ENCODE data around the gene CLMP.

The CLMP gene

DNA sequence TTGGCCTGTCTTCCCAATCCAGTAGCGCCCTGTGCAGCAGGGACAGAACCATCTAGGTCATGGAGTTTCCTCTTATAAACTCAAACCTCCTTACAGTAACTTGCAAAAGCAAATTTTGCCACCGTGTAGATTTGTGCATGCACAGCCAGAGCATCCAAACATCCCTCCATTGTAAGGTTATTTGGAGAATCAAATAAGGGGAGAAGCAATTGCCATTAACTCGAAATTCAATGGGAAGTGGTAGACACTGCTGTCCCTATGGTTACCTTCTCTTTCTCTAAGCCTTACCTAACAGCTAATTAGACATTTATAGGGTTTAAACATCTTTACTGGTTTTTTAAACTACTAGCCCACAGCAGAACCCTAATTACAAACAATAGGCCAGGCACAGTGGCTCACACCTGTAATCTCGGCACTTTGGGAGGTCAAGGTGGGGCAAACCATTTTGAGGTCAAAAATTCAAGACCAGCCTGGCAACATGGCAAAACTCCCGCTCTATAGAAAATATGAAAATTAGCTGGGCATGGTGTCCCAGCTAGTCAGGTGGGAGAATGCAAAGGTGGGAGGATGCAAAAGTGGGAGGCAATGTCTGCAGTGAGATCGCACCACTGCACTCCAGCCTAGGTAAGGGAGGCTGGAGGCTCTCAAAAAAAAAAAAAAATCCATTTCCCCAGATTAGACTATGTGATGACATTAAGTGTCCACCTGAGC is 139.7 kb downstream of the CLMP start:
- no peak for DNase-seq (ENCODE audit: low read depth in 2 of 2)

DNA sequence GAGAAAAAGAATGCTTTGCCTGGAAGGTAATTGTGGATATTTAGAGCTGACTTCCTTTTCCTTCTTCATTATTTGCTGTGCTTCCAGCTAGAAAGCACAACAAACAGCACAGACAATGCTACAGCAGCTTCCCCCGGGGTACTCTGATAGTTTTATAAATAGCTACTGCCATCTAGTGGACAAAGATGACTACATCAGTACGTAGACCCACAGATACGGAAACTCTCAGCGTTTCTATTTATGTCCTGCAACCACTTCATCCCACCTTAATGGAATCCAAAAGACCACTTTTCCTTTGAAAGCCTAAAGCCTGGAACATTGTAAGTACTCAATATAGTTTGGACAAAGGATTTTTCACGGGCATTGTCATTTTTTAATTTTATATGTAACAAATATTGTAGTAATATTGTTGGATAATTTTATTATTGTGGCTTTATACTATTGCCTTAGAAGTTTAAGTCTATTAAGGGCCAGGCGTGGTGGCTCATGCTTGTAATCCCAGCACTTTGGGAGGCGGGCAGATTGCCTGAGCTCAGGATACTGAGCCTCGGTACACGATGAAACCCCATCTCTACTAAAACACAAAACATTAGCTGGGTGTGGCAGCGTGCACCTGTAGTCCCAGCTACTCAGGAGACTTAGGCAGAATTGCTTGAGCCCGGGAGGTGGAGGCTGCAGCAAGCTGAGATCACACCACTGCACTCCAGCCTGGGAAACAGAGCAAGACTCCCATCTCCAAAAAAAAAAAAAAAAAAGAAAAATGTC is 140.6 kb downstream of the CLMP start:
- no peak for DNase-seq (ENCODE audit: low read depth in 2 of 2)

DNA sequence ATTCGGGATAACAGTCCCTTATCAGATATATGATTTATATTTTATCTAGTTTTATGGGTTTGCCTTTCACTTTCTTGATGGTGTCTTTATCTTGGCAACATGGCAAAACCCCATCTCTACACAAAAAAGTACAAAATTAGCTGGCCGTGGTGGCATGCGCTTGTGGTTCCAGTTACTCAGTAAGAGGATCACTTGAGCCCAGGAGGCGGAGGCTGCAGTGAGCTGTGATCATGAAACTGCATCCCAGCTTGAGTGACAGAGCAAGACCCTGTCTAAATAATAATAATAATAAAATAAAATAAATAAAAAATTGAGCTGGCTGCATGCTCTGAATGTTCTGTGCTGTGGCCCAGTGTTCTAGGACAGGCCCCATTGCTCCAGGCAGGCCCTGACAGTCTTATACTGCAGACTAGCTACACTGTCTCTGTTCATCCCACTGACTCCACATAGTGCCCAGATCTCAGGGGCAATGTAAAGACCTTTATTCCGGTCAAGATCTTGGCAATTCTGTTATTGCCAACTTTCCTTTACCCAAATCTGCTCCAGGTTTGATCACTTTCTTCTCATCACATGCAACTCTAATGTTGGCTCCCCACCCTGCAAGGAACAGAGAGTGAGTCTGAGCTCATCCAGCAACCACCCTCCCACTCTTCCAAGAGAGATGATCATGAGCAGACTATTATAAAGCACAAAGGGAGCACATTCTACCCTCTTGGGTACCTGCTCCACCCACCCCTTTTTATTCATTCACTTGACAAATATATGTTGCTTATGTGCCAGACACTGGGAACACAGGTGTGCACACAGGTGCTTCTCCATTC is 141.9 kb downstream of the CLMP start:
- no peak for DNase-seq (ENCODE audit: low read depth in 2 of 2)

DNA sequence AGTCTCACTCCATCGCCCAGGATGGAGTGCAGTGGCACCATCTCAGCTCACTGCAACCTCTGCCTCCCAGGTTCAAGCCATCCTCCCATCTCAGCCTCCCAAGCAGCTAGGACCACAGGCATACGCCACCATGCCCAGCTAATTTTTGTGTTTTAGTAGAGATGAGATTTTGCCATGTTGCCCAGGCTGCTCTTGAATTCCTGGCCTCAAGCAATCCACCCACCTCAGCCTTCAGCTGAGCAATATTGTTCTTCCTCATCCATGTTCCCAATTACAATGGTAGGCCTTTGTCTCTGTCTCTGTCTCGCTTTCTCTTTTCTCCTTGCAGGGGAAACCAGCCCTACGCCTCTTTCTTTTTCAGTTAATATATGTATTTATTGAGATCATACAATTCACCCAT is 143.4 kb downstream of the CLMP start:
- DNase-seq (ENCODE audit: low read depth in 2 of 2): no peak

DNA sequence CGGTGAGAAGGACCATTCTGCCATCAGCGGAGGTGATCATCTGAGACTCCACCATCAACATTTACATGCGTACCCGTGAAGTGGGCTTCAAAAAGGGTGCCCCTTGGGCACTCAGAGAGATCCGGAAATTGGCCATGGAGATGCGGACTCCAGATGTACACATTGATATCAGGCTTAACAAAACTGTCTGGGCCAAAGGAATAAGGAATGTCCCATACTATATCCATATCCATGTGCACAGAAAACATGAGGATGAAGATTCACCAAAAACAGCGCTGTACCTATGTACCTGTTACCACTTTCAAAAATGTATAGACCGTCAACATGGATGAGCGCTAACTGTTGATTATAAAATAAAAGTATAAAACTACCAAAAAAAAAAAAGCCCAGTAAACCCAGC is 143.9 kb downstream of the CLMP start:
- DNase-seq (ENCODE audit: low read depth in 2 of 2): no peak

DNA sequence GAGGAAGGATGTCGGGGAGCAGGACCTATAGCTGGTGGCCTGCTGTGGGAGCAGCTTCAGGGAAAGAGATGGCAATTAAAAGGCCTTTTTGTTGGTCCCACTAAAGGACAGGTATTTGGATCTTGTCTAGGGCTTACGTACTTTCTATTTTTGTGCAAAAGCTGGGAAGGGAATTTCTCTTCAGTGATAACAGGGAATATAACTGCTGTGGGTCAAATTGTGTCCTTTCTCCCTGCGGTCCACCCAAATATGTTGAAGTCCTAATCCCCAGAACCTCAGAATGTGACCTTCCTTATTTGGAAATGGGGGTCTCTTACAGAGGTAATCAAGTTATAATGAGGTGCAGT is 147.1 kb downstream of the CLMP start:
- no peak for DNase-seq (ENCODE audit: low read depth in 2 of 2)

DNA sequence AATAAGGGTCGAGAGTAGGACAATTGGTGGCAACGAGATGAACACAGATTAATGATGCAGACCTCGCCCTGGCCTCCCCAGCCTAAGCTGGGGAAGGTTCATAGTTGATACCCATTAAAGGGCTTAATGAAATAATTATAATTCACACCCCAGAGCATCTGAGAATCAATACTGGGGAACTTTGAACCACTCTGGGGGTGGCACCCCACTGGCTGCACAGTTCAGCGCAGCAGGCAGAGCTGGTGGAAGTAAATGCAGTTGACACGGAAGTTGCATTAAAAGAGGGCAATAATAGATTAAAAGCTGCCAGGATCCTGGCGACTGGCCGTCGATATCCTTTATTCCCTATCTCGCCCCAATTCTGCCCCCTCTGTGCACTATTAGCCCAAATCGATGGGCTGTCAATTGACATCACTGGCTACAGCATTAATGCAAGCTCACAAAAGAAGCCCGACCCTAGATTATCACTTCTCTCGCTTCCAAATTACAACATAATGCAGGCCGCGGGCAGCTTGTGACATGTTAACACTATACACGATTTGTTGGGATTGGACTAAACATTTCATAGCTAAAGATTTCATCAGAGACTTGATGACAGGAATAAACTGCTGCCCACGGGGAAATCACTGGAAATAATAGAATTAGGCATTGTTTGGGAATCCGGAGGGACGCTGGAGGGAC is 147.6 kb downstream of the CLMP start:
- DNase-seq (ENCODE audit: low read depth in 2 of 2): no peak

DNA sequence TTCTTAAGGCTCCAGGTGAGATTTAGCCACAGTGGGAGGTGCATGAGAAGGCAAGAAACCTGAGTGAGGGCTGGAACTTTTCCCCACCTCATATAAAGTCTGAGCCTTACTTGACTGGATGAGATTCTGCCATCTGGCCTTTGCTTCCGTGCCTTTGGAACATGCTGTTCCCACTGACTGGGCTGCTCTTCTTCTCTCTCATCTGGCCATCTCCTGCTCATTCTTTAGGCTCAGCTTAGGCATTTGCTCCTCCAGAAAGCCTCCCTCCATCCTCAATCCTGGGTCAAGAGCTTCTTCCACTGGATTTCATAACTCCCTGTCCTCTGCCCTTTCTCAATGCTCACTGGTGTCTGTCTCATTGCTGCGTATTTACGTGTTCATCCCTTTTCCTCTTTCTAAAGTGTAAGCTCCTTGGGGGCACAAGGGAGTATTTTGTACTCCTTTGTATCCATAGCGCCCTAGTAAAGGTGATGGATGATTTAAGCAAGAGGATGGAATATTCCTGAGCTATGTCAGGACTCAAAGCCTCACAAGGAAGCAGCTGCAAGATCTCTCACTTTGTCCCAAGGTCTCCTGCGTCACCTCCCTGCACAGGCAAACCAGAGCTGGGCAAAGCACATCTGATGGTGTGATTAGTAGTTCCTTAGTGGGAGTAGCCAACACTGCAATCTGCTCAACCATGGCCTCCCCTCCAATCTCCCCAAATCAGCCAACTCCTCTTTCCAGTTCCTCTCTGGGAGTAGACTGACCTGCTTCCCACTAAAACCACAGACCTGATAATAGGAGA is 148.4 kb downstream of the CLMP start:
- DNase-seq (ENCODE audit: low read depth in 2 of 2): no peak

DNA sequence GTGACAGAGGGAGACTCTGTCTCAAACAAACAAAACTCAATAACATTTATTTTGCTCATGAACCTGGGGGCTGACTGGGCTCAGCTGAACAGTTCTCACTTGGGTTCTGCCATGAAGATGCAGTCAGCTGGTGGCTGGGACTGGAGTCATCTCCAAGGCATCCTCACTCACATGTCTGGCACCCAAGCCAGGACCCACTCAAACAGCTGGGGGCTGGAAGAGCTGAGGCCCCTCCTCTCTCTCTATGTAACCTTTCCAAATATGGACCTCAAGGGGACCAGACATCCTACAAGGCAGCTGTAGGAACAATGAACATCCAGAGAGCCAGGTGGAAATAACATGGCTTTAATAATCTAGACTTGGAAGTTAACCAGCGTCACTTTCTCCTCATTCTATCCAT is 149.9 kb downstream of the CLMP start:
- DNase-seq (ENCODE audit: low read depth in 2 of 2): no peak

DNA sequence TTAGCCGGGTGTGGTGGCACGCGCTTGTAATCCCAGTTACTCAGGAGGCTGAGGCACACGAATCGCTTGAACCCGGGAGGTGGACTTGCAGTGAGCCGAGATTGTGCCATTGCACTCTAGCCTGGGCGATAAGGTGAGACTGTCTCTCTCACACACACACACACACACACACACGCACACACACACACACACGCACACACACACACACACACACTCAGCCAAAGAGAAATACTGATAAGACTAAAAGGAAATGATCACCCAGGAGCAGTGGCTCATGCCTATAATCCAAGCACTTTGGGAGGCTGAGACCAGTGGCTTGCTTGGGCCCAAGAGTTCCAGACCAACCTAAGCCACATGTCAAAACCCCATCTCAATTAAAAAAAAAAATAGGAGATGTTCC is 153.9 kb downstream of the CLMP start:
- DNase-seq (ENCODE audit: low read depth in 2 of 2): no peak

DNA sequence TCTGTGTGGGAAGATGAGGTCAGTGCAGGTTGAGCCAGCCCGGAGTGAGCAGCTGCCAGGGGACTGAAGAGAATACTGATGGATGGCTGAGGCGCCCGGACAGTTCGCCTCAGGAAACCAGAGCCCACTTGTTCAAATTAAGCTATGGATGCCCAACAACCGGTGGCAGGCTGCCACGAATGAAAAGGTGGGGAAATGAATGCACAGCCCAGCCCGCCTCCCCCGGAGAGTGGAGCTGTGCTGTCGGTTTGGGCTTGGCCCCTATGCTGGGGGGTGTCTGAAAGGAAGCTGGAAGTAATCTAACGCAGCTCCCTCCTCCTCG is 155.0 kb downstream of the CLMP start:
- no peak for DNase-seq (ENCODE audit: low read depth in 2 of 2)

DNA sequence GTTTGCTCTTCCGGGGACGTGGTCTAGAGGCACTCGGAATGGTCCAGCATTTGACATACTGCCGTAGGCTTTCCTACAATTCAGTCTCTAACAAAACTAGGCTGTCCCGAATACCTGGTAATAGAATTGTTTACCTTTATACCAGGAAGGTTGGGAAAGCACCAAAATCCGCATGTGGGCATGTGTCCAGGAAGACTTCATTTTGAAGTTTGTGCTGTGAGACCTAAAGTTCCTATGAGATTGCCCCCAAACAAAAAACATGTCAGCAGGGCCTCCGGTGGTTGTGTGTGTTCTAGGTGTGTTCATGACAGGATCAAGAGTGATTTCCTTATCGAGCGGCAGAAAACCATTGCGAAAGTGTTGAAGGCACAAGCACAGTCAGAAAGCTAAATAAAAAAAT is 159.2 kb downstream of the CLMP start:
- no peak for DNase-seq (ENCODE audit: low read depth in 2 of 2)

DNA sequence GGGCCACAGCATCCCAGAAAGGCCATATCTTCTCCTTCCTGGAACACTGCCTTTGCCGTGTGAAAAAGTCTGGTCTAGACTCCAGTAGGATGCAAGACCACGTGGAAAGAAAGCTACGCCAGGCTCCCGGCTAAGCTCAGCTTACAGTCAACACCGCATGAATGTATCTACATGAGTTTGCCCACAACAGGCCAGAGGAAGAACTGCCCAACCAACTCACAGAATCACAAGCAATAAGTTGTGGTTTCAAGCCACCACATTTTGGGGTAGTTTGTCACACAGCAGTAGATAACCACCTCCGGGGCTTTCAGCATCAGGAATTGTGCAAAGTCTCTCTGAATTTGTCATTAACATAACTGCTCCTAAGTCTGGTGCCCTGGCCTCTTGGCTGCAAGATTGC is 160.5 kb downstream of the CLMP start:
- no peak for DNase-seq (ENCODE audit: low read depth in 2 of 2)

DNA sequence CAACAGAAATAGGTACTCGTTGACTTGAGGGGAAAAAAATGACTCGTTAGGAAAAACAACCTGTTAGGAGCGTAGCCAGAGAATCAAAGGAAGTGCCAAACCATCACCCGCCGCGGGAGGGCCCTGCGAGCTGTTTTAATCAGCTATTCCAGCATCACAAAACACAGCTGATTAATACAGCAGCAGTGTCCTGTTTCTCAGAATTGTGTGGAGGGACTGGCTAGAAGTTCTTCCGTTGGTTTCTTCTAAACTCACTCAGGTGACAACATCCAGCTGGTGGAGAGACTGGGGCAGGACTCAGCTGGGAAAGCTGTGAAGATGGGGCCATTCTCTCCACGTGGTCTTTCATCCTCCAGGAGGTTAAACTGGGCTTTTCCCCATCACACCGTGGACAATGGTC is 161.2 kb downstream of the CLMP start:
- no peak for DNase-seq (ENCODE audit: low read depth in 2 of 2)

DNA sequence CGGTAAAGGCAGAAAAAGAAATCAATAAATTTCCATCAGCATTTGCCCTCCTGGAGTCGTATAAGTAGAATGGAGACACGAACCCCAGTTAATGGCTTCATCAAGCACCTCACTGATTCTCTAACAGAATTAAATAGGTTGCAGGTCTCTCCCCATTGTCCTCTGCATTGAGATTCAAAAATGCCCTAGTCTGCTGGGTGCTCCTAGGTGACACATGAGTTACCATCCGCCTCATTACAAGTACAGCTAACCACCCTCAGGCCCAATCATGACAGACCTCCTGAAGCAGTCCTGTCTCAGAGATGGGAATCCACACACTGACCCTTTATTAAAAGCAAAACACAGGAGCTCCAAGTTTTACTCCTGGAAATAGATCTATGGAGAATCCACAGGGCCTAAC is 164.5 kb downstream of the CLMP start:
- no peak for DNase-seq (ENCODE audit: low read depth in 2 of 2)

DNA sequence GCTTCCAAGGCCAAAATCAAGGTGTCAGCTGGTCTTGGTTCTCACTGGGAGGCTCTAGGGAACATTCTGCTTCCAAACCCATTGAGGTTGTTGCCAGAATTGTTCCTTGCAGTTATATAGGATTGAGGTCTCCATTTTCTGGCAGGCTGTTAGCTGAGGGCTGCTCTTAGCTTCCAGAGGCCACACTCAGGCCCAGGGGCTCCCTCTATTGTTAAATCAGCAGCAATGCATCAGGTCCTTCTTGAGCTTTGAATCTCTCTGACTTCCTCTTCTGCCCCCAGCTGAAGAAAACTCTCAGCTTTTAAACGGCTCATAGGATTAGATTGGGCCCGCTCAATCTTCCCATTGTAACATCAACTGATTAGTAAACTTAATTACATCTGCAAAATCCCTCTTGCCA is 174.1 kb downstream of the CLMP start:
- DNase-seq (ENCODE audit: low read depth in 2 of 2): no peak

Measured in stimulated activated CD8-positive, alpha-beta memory T cell treated with anti-CD3 and anti-CD28 coated beads, Interleukin-15, amount 100 ng/mL, for 4 hours (primary cell).